HG02571 (cell line): ENCODE results near the gene CDH23.

Experiments
- ATAC-seq: cut with Tn5 transposase; IDR thresholded peaks from one replicate; pipeline ENCODE4 v1.9.1; 2021; ENCODE audit warnings: mild to moderate bottlenecking, moderate library complexity; ENCODE audit not compliant: unreplicated experiment

The CDH23 gene

GRCh38 chr10:71713135-71714030 lies 316.7 kb downstream of the CDH23 start:
- no peak for ATAC-seq

DNA sequence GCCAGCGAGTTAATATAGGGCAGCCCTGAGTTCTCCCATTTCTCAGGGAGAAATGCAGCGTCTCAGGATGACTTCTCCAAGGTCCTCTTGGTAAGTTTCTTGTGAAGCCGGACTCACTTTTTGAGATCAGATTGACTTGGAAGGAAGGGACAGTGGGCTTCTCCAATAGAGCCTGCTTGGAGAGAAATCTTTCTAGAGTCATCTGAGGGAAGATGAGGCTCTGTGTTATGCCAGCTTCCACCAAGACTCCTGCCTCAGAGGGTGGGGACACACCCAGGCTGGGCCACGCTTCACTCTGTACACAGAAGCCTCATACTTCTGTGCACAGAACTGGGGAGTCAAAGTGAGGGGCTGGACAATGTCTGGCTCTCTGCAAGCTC lies 317.3 kb downstream of the CDH23 start:
- ATAC-seq = no peak

DNA sequence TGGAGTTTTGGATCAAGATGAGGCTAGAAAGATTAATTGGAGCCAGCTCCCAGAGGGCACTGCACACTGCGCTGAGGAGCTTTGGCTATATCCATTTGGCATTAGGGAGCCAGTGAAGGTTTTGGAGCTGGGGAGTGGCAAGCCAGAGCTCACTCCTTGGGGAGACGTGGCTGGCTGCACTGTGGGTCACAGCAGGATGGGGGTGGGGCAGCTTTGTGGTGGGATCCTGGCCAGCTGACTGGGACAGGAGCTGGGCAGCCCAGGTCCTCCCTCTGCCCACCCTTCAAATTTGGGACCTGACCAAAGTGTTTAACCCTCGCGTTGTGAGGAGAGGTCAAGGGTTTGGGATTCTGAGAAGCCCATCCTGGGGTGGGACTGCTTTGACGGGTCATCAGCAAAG lies 317.9 kb downstream of the CDH23 start:
- ATAC-seq = no peak

DNA sequence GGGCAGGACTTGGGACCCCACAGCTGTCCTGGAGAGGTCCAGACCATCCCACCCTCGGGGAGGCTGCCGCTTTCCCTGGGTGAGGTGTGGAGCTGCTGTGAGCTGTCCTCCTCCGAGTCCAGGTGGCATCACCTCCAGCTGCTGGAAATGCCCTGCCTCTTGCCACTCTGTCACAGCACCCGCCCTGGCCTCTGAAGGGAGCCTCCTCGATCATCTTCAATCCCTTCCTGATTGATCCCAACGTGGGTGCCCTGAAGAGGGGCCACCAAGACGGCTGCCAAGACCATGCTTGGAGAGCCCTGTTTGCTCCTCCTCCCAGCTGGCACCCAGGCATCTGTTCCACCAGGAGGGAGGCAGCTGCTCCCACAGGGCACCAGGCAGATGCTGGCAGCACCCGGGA lies 318.3 kb downstream of the CDH23 start:
- no peak for ATAC-seq

DNA sequence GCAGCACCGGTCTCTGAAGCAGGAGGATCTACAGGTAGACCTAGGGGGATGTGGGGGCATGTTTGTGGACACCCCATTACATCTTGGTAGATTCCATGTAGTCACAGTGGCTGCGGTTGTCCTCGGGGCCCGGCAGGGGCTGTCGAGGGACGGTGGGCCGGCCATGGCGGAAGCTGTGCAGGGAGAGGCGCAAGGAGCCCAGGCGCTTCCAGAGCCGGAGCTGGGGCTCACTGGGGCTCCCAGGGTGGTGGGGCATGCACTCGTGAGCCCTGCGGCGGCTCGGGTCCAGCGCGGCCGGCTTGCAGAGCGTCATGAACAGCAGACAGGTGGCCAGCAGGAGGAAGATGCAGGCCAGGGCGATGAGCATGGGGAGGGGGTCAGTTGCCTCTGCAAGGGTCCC lies 319.1 kb downstream of the CDH23 start:
- ATAC-seq = no peak

GRCh38 chr10:71716426-71716825 lies 319.7 kb downstream of the CDH23 start:
- ATAC-seq = no peak

DNA sequence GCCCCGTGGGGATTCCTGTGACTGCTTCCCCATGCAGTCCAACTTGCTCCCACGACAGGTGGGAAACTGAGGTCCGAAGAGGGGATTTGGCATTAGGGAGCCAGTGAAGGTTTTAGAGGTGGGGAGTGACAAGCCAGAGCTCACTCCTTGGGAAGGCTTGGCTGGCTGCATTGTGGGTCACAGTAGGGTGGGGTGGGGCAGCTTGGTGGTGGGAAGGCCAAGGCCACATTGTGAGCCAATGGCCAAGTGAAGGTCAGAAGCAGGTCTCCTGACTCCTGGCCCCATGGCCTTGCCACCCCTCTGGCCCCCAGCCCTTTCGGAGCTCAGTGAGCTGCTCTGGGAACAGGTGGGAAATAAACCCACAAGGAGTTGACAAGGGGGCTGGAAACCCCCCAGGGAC lies 320.3 kb downstream of the CDH23 start:
- ATAC-seq = no peak

GRCh38 chr10:71717551-71717951 lies 320.8 kb downstream of the CDH23 start:
- no peak for ATAC-seq

GRCh38 chr10:71718165-71718698 lies 321.5 kb downstream of the CDH23 start:
- no peak for ATAC-seq

GRCh38 chr10:71719042-71719441 lies 322.3 kb downstream of the CDH23 start:
- ATAC-seq = no peak

DNA sequence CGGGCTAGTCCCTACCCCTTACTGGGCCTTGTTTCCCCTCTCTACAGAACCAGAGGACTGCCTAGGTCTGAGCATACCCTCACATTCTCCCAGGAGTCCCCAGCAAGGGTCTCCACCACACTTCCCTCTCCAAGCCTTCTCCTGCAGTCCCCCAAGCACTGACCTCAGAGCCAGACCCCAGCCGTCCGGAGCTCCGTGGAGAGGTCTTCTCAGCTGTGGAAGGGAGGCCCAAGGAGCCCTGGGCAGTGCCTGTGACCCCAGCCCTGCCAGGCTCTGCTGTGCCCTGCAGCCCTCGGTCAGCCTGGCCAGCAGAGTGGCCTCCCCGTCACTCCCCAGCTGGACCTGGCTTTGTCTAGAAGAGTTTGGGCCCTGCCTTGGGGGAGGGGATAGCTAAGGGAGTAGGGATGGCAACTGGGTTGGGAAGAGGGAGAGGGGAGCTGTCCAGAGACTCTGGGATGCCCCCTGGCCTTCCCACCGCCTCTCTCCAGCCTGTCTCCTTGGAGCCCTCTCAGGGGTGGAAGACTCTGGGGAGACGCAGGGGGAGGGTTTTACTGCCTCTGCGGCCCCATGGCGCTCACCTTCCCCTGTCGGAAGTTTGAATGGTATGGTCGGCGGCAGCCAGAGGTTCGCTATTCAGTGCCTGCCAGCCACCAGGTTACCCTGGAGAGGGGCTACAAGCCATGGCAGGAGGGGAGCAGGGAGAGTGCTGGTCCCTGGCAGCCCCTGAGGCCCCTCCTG lies 322.9 kb downstream of the CDH23 start, which contains the start of gene C10orf105:
TSS of gene C10orf105 (minus strand) at position 315 of the 738 bp plus-strand sequence. CDS start 3,441 bp downstream, outside the sequence.
- ATAC-seq = no peak

- no peak for ATAC-seq
Measured at GRCh38 chr10:71720288-71720687, 323.6 kb downstream of the CDH23 start.

DNA sequence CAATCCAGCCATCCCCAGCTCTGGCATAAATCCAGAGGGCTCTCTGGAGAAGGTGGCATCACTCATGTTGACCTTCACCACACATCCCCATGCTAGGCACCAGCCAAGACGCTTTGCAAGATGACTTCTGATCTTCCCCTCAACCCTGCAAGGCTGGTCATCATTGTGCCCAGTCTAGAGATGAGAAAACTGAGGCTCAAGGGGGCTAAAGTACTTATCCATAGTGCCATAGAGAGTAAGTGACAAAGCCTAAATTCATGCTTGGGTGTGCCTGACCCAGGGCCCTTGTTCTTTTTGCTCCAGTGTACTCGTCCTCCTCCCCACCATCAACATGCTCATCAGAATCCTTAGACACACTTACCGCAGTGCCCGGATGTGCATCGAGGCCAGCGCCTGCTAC lies 324.6 kb downstream of the CDH23 start:
- no peak for ATAC-seq

DNA sequence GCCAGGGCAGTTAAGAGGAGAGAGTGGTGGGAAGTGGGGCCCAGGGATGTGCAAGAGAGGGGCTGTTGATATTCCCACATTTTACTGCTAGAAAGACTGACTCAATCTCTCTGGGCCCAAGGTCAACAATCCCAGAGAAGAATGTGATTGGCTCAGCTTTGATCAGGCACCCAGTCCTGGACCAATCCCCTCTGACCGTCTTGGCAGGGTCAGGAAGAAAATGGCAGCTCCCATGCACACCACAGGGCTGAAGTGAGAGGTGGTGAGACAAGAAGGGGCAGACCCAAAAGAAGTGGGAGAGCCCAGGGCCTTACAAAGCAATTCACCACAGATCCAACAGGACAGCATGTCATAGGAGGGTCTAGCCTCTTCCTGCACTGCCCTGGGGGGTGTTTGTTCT lies 326.1 kb downstream of the CDH23 start:
- ATAC-seq = no peak

DNA sequence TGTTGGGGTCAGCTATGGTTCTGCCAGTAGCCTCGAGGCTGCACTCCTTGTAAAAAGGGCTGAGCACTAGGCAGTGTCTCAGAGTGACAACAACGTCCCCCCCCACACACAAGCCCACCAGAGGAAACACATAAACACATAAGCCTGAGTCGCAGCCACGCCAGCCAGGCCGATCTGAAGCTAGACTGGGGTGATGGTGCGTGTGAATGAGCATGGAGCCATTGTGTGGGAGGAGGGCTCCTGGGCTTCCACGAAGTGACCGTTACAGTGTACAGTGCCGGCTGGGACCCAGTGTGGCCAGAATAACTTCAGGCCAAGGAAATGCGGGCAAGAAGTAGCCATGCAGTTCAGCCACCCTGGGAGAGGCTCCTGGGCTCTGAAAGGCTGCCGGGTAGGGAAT lies 326.6 kb downstream of the CDH23 start:
- no peak for ATAC-seq

GRCh38 chr10:71724539-71724938 lies 327.8 kb downstream of the CDH23 start:
- no peak for ATAC-seq

- ATAC-seq = no peak
Measured at GRCh38 chr10:71725249-71725648, 328.5 kb downstream of the CDH23 start.

DNA sequence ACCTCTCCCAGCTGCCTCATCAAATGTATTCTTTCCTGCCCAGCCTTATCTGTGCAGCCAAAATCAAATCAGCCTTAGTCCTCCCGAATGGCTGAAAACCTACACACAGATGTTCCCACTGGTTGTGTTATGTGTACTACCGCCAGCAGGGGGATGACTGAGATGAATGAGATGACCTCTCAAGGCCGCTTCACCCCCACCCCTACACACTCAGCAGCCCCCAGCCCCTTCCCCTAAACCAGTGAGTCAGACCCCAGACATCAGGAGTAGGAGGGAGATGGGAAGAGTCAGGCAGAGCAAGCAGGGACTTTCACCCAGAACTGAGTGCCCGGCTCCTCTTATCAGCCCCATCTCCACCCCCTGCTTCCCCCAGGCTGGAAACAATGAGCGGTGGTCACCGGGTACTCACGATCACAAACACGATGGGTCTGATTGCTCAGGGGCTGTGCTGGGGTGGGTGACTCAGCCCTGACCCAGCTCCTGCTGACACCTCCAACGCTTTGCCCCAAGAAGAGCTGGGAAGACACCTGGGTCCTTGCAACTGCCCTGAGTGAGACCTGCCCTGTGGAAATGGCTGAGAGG lies 329.4 kb downstream of the CDH23 start:
- no peak for ATAC-seq

DNA sequence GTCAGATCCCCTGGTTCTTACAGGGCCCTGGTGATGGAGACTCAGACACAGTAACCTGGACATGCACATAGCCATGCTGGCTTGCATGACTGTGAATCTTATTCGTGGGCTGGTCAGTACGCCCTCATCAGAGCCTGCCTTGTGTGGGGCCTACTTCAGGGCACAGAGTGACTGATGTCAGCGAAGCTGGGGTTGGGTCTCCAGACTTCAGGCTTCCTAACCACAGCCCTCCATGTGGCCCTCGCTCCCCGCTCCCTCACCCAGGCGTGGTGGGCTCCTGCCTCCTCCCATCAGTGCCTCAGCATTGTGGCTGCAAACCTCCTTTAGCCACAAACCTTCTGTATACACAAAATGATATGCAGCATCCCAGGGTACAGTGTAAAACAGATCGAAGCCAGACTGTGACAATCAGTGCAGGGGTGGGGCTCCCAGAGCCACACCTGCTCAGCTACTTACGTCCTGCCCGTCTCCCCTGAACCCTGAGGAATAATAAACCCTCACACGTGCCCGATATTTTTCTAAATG lies 329.9 kb downstream of the CDH23 start:
- ATAC-seq = no peak

- ATAC-seq = peak; percentile 46
Measured at GRCh38 chr10:71727105-71727737, 330.5 kb downstream of the CDH23 start.
